ENCODE data around the gene TEX47.

DNA sequence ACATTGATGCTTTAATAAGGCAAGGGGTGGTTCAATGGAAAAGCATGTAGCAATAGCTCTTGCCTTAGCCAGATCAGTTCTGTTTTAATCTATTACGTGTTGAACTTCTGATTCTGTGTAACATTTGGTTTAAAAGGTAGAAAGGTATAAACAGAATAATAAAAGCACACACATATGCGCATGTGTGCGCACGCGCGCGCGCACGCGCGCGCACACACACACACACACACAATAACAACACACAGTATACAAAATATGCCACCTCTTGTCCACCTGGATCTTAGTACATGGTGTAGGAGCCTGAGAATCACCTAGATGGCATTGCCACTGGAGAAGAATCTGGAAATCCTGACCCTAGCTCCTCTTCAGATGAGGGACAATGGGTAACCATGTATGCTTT lies 49.6 kb upstream of the TEX47 start:
- TF ChIP-seq CTCF (IDR thresholded peaks at IDR 0.05; ENCODE audit: insufficient read depth, low read length): no peak
- TF ChIP-seq REST (IDR thresholded peaks at IDR 0.05; ENCODE audit: insufficient replicate concordance, low read depth): no peak
- no peak for TF ChIP-seq POLR2AphosphoS5 (IDR thresholded peaks at IDR 0.05; ENCODE audit: low read depth)
- TF ChIP-seq GABPA (IDR thresholded peaks at IDR 0.05; ENCODE audit: low read depth): no peak
- no peak for TF ChIP-seq SPI1 (IDR thresholded peaks at IDR 0.05; ENCODE audit: borderline replicate concordance, low read depth)
